Epithelial cell of proximal tubule (primary cell): Measurements from ENCODE around the gene SAMD4B. TPM values are rescaled to one million over a fixed set of nuclear protein-coding genes. Genes with fewer than 3 reads are reported as not detected.
"Not testable (repeated sequence)": the region's sequence is repeated elsewhere in the genome, so short reads cannot be mapped to it uniquely, and the experiment has no call there.

ENCODE experiments used
- DNase-seq: peaks from one replicate; pipeline ENCODE4 v3.0.0-alpha.2; 2011; ENCODE audit warnings: low read depth
- H3K4me3 ChIP-seq: 2 replicates; pipeline ENCODE4 v1.5.1; 2011; ENCODE audit warnings: low read depth, mild to moderate bottlenecking, low read length
- CTCF ChIP-seq: conservative IDR thresholded peaks from 2 replicates; pipeline ENCODE4 v1.5.1; 2012; ENCODE audit warnings: low read depth, mild to moderate bottlenecking, low read length
- total RNA-seq: library from RNA; depleted of rRNA; stranded (reverse); fragments of >200 nt; gene quantifications from 2 replicates; pipeline ENCODE4 v1.2.3, GENCODE V29; 2015

The SAMD4B gene
- total RNA-seq, 1 donor from 2014 or later: 65.6 TPM

GRCh38 chr19:39327363-39328045, 14.7 kb upstream of the SAMD4B start:
- no peak for DNase-seq
- H3K4me3 ChIP-seq: no peak overlapping the region
- no peak for TF ChIP-seq CTCF

- H3K4me3 ChIP-seq: no peak overlapping the region
- peak; percentile 97 for TF ChIP-seq CTCF
- no peak for DNase-seq
These were observed 14.0 kb upstream of the SAMD4B start for GRCh38 chr19:39328046-39328705.

- DNase-seq: no peak
- no peak for TF ChIP-seq CTCF
- no peak overlapping the region for H3K4me3 ChIP-seq
These were observed 12.3 kb upstream of the SAMD4B start for GRCh38 chr19:39329948-39330347.

GRCh38 chr19:39332293-39332692, 9.9 kb upstream of the SAMD4B start:
- no peak for TF ChIP-seq CTCF
- no peak for DNase-seq
- no peak overlapping the region for H3K4me3 ChIP-seq

- not testable (repeated sequence) for H3K4me3 ChIP-seq, DNase-seq
These were observed 9.5 kb upstream of the SAMD4B start for GRCh38 chr19:39332738-39333137.

- no peak for TF ChIP-seq CTCF
- no peak for DNase-seq
These were observed 8.7 kb upstream of the SAMD4B start for GRCh38 chr19:39333507-39333906.

GRCh38 chr19:39334444-39334976, 7.7 kb upstream of the SAMD4B start:
- H3K4me3 ChIP-seq: no peak overlapping the region
- no peak for DNase-seq
- TF ChIP-seq CTCF: no peak

More at GRCh38 chr19:39333507-39333906, 8.7 kb upstream of the SAMD4B start:
- H3K4me3 ChIP-seq: no peak overlapping the region
